SH-SY5Y (cell line): ENCODE data around the gene STAT1.

Experiments used
- GATA2 ChIP-seq: IDR thresholded peaks from 2 replicates; pipeline ENCODE4 v1.6.1; 2011; ENCODE audit warnings: mild to moderate bottlenecking, low read depth, low read length
- GATA3 ChIP-seq: IDR thresholded peaks from 2 replicates; pipeline ENCODE4 v1.6.1; 2011; ENCODE audit warnings: low read depth, mild to moderate bottlenecking, low read length, moderate library complexity

DNA sequence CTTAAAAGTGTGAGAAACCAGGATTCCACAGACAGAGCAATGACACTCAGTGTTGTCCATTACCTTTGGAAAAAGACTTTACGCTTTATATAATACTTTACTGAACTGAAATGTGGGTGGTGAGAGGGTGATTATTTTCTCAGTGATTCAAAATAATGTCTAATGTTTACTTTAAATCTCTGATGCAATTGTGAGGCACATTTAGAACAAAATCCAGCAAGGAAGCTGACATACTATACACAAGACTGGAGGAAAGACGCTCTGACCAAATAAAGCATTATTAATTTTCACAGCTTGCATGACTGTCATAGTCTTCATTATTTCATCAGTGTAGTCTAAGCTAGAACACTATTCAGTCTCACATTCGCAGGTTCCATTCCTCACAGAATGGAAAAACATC lies 34.1 kb upstream of the STAT1 start:
- TF ChIP-seq GATA3: no peak
- TF ChIP-seq GATA2: no peak
